Measurements from ENCODE around the gene AKIP1.
"Not testable (repeated sequence)": the region's sequence is repeated elsewhere in the genome, so short reads cannot be mapped to it uniquely, and the experiment has no call there.

Gene AKIP1

GRCh38 chr11:8911029-8911823, at the start of gene AKIP1:
TSS of gene AKIP1 (plus strand) at chr11:8911189. CDS start at chr11:8911450, 261 bp downstream.
- DNase-seq, result peak; percentile 92

- DNase-seq, result peak; percentile 70
Observed at GRCh38 chr11:8863838-8864237, 47.2 kb upstream of the AKIP1 start.

GRCh38 chr11:8865304-8865703, 45.7 kb upstream of the AKIP1 start:
- DNase-seq, result no peak

- DNase-seq, result no peak
Observed at GRCh38 chr11:8867035-8867434, 44.0 kb upstream of the AKIP1 start.

- DNase-seq, result no peak
Observed at GRCh38 chr11:8867931-8868631, 42.9 kb upstream of the AKIP1 start.

GRCh38 chr11:8870411-8871170, 40.4 kb upstream of the AKIP1 start:
- peak; percentile 12 for DNase-seq

GRCh38 chr11:8871171-8871775, 39.7 kb upstream of the AKIP1 start:
- DNase-seq, result peak; percentile 39

- DNase-seq, result no peak
Observed at GRCh38 chr11:8871962-8872361, 39.0 kb upstream of the AKIP1 start.

- DNase-seq, result no peak
Observed at GRCh38 chr11:8873741-8874405, 37.1 kb upstream of the AKIP1 start.

GRCh38 chr11:8878771-8879170, 32.2 kb upstream of the AKIP1 start:
- DNase-seq, result no peak

- DNase-seq, result not testable (repeated sequence)
Observed at GRCh38 chr11:8881585-8881984, 29.4 kb upstream of the AKIP1 start.

GRCh38 chr11:8886322-8886721, 24.7 kb upstream of the AKIP1 start:
- DNase-seq, result no peak

- DNase-seq, result not testable (repeated sequence)
Observed at GRCh38 chr11:8891185-8891584, 19.8 kb upstream of the AKIP1 start.

- no peak for DNase-seq
Observed at GRCh38 chr11:8899119-8899753, 11.8 kb upstream of the AKIP1 start.

GRCh38 chr11:8905528-8906165, 5.3 kb upstream of the AKIP1 start:
- no peak for DNase-seq

GRCh38 chr11:8907116-8907515, 3.9 kb upstream of the AKIP1 start:
- DNase-seq, result no peak

GRCh38 chr11:8908099-8908498, 2.9 kb upstream of the AKIP1 start:
- no peak for DNase-seq

GRCh38 chr11:8910649-8911026, 351 bp upstream of the AKIP1 start:
- DNase-seq, result no peak

GRCh38 chr11:8913961-8914660, 3.1 kb downstream of the AKIP1 start:
- no peak for DNase-seq

- DNase-seq, result no peak
Observed at GRCh38 chr11:8914661-8915018, 3.7 kb downstream of the AKIP1 start.
